Measurements from ENCODE around the gene NBAS.

The NBAS gene

GRCh38 chr2:15605721-15606120 is 44.6 kb upstream of the NBAS start:
- TF ChIP-seq CTCF (IDR thresholded peaks at IDR 0.05; ENCODE audit: control insufficient read depth, insufficient read depth, low read depth, low read length, missing control alignments) = no peak
- H3K4me3 ChIP-seq (ENCODE audit: control insufficient read depth, low read depth, low read length) = no peak overlapping the region
- no peak for DNase-seq (ENCODE audit: low read depth)

GRCh38 chr2:15603948-15604347 is 42.8 kb upstream of the NBAS start:
- TF ChIP-seq CTCF (IDR thresholded peaks at IDR 0.05; ENCODE audit: control insufficient read depth, insufficient read depth, low read depth, low read length, missing control alignments) = no peak
- H3K4me3 ChIP-seq (ENCODE audit: control insufficient read depth, low read depth, low read length) = no peak overlapping the region
- DNase-seq (ENCODE audit: low read depth) = no peak

- no peak for DNase-seq (ENCODE audit: low read depth)
- no peak for TF ChIP-seq CTCF (IDR thresholded peaks at IDR 0.05; ENCODE audit: control insufficient read depth, insufficient read depth, low read depth, low read length, missing control alignments)
- no peak overlapping the region for H3K4me3 ChIP-seq (ENCODE audit: control insufficient read depth, low read depth, low read length)
Observed at GRCh38 chr2:15603044-15603765, 42.1 kb upstream of the NBAS start.

GRCh38 chr2:15602393-15602792 is 41.3 kb upstream of the NBAS start:
- DNase-seq (ENCODE audit: low read depth) = no peak
- no peak overlapping the region for H3K4me3 ChIP-seq (ENCODE audit: control insufficient read depth, low read depth, low read length)
- no peak for TF ChIP-seq CTCF (IDR thresholded peaks at IDR 0.05; ENCODE audit: control insufficient read depth, insufficient read depth, low read depth, low read length, missing control alignments)

- H3K4me3 ChIP-seq (ENCODE audit: control insufficient read depth, low read depth, low read length) = no peak overlapping the region
- no peak for TF ChIP-seq CTCF (IDR thresholded peaks at IDR 0.05; ENCODE audit: control insufficient read depth, insufficient read depth, low read depth, low read length, missing control alignments)
- no peak for DNase-seq (ENCODE audit: low read depth)
Observed at GRCh38 chr2:15601681-15602080, 40.5 kb upstream of the NBAS start.

- DNase-seq (ENCODE audit: low read depth) = no peak
- no peak for TF ChIP-seq CTCF (IDR thresholded peaks at IDR 0.05; ENCODE audit: control insufficient read depth, insufficient read depth, low read depth, low read length, missing control alignments)
- no peak overlapping the region for H3K4me3 ChIP-seq (ENCODE audit: control insufficient read depth, low read depth, low read length)
Observed at GRCh38 chr2:15599994-15600393, 38.9 kb upstream of the NBAS start.

All from AG09309 (cell line).